ENCODE measurements around the gene UPK2.

UPK2 gene

DNA sequence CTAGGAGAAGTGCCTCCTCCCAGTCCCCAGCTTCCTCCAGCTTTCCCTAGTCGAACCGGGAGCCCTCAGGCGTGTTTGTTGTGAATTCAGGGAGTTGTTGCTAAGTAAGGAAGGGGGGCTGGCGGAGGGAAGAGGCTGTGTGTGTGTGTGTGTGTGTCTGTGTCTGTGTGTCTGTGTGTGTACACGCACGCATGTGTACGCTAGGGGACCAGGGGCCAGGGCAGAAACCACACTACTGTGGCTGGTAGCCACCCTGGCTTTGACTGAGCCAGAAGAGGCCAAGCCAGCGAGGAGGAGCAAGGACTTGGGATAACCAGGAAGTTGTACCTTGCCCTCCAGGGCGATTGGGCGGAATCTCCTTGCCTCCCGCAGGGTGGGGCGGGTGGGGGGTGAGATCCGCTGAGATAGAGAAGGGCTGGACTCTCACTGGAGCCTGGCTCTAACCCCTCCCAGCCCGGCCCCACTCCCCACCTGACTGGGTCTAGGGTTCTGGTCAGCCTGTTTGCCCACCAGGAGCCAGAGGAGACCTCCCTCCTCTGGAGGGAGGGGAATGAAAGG is 37.9 kb upstream of the UPK2 start:
- Histone ChIP-seq H3K9me3 (ENCODE audit: control insufficient read depth, insufficient read depth, low read depth, low read length) (no peaks in the 10 kb centered on the region), H3K4me3 (ENCODE audit: low read depth, low read length) (no peak overlapping the region; the same call in 1 of the 2 replicates), H3K36me3 (ENCODE audit: control insufficient read depth in 2 of 2, insufficient read depth in 1 of 2, low read length in 2 of 2) (no peaks in the 10 kb centered on the region), H3K4me1 (ENCODE audit: control insufficient read depth, insufficient read depth, low read length) (peaks cover 21% of the 10 kb centered on the region), H3K27ac (ENCODE audit: extremely low read depth, low read depth, low read length) (peak overlapping the region; percentile 65)
- ChIA-PET POLR2A (no interaction called here), CTCF (interaction anchor here (0.5 kb wide), 1 partner anchor 59 kb away, joined by 4 read pairs; no protein-coding TSS in a partner anchor)
- TF ChIP-seq, protein P1, sequence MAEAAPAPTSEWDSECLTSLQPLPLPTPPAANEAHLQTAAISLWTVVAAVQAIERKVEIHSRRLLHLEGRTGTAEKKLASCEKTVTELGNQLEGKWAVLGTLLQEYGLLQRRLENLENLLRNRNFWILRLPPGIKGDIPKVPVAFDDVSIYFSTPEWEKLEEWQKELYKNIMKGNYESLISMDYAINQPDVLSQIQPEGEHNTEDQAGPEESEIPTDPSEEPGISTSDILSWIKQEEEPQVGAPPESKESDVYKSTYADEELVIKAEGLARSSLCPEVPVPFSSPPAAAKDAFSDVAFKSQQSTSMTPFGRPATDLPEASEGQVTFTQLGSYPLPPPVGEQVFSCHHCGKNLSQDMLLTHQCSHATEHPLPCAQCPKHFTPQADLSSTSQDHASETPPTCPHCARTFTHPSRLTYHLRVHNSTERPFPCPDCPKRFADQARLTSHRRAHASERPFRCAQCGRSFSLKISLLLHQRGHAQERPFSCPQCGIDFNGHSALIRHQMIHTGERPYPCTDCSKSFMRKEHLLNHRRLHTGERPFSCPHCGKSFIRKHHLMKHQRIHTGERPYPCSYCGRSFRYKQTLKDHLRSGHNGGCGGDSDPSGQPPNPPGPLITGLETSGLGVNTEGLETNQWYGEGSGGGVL (tag by site-specific recombination; IDR thresholded peaks at IDR 0.05): peak; percentile 51; the same call in 1 of the 2 replicates
- TF ChIP-seq IKZF3 (tag by site-specific recombination; IDR thresholded peaks at IDR 0.05) (peak; percentile 2; the same call in 1 of the 2 replicates), ZSCAN16 (tag by site-specific recombination; IDR thresholded peaks at IDR 0.05) (no peak), FEZF1 (tag by site-specific recombination; IDR thresholded peaks at IDR 0.05) (no peak), WT1 (tag by site-specific recombination; IDR thresholded peaks at IDR 0.05) (peak; percentile 33; the same call in 1 of the 2 replicates), ZNF341 (tag by site-specific recombination; IDR thresholded peaks at IDR 0.05; ENCODE audit: low read depth) (0 out of 2 replicates have a peak, but pooled peaks have one; percentile 20), OSR2 (tag by site-specific recombination; IDR thresholded peaks at IDR 0.05) (no peak), ZNF248 (tag by site-specific recombination; IDR thresholded peaks at IDR 0.05) (no peak), SCRT2 (tag by site-specific recombination; IDR thresholded peaks at IDR 0.05) (0 out of 2 replicates have a peak, but pooled peaks have one; percentile 2), KLF1 (tag by site-specific recombination; IDR thresholded peaks at IDR 0.05) (peak; percentile 39; the same call in 1 of the 2 replicates), SP3 (tag by site-specific recombination; IDR thresholded peaks at IDR 0.05) (peak; percentile 17; the same call in 1 of the 2 replicates), ZBTB17 (tag by site-specific recombination; IDR thresholded peaks at IDR 0.05) (no peak), ZBTB48 (tag by site-specific recombination; IDR thresholded peaks at IDR 0.05) (peak; percentile 68), ZBTB20 (tag by site-specific recombination; IDR thresholded peaks at IDR 0.05) (0 out of 2 replicates have a peak, but pooled peaks have one; percentile 42), SETDB1 (IDR thresholded peaks at IDR 0.05; ENCODE audit: insufficient read length, low read length) (no peak), SP7 (tag by site-specific recombination; IDR thresholded peaks at IDR 0.05) (0 out of 2 replicates have a peak, but pooled peaks have one; percentile 50), ZNF10 (tag by site-specific recombination; IDR thresholded peaks at IDR 0.05) (no peak), ZEB2 (tag by site-specific recombination; IDR thresholded peaks at IDR 0.05) (0 out of 2 replicates have a peak, but pooled peaks have one; percentile 5), BCL11B (tag by site-specific recombination; IDR thresholded peaks at IDR 0.05; ENCODE audit: low read depth) (0 out of 2 replicates have a peak, but pooled peaks have one; percentile 9)
- TF ChIP-seq, protein P2, sequence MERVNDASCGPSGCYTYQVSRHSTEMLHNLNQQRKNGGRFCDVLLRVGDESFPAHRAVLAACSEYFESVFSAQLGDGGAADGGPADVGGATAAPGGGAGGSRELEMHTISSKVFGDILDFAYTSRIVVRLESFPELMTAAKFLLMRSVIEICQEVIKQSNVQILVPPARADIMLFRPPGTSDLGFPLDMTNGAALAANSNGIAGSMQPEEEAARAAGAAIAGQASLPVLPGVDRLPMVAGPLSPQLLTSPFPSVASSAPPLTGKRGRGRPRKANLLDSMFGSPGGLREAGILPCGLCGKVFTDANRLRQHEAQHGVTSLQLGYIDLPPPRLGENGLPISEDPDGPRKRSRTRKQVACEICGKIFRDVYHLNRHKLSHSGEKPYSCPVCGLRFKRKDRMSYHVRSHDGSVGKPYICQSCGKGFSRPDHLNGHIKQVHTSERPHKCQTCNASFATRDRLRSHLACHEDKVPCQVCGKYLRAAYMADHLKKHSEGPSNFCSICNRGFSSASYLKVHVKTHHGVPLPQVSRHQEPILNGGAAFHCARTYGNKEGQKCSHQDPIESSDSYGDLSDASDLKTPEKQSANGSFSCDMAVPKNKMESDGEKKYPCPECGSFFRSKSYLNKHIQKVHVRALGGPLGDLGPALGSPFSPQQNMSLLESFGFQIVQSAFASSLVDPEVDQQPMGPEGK (tag by site-specific recombination; IDR thresholded peaks at IDR 0.05): peak; percentile 61; the same call in 1 of the 2 replicates
- TF ChIP-seq, protein P3, sequence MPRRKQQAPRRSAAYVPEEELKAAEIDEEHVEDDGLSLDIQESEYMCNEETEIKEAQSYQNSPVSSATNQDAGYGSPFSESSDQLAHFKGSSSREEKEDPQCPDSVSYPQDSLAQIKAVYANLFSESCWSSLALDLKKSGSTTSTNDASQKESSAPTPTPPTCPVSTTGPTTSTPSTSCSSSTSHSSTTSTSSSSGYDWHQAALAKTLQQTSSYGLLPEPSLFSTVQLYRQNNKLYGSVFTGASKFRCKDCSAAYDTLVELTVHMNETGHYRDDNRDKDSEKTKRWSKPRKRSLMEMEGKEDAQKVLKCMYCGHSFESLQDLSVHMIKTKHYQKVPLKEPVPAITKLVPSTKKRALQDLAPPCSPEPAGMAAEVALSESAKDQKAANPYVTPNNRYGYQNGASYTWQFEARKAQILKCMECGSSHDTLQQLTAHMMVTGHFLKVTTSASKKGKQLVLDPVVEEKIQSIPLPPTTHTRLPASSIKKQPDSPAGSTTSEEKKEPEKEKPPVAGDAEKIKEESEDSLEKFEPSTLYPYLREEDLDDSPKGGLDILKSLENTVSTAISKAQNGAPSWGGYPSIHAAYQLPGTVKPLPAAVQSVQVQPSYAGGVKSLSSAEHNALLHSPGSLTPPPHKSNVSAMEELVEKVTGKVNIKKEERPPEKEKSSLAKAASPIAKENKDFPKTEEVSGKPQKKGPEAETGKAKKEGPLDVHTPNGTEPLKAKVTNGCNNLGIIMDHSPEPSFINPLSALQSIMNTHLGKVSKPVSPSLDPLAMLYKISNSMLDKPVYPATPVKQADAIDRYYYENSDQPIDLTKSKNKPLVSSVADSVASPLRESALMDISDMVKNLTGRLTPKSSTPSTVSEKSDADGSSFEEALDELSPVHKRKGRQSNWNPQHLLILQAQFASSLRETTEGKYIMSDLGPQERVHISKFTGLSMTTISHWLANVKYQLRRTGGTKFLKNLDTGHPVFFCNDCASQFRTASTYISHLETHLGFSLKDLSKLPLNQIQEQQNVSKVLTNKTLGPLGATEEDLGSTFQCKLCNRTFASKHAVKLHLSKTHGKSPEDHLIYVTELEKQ (tag by site-specific recombination; IDR thresholded peaks at IDR 0.05; ENCODE audit: borderline replicate concordance): no peak
- TF ChIP-seq, protein P4, sequence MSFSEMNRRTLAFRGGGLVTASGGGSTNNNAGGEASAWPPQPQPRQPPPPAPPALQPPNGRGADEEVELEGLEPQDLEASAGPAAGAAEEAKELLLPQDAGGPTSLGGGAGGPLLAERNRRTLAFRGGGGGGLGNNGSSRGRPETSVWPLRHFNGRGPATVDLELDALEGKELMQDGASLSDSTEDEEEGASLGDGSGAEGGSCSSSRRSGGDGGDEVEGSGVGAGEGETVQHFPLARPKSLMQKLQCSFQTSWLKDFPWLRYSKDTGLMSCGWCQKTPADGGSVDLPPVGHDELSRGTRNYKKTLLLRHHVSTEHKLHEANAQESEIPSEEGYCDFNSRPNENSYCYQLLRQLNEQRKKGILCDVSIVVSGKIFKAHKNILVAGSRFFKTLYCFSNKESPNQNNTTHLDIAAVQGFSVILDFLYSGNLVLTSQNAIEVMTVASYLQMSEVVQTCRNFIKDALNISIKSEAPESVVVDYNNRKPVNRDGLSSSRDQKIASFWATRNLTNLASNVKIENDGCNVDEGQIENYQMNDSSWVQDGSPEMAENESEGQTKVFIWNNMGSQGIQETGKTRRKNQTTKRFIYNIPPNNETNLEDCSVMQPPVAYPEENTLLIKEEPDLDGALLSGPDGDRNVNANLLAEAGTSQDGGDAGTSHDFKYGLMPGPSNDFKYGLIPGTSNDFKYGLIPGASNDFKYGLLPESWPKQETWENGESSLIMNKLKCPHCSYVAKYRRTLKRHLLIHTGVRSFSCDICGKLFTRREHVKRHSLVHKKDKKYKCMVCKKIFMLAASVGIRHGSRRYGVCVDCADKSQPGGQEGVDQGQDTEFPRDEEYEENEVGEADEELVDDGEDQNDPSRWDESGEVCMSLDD (tag by site-specific recombination; IDR thresholded peaks at IDR 0.05): no peak
- TF ChIP-seq, protein P5, sequence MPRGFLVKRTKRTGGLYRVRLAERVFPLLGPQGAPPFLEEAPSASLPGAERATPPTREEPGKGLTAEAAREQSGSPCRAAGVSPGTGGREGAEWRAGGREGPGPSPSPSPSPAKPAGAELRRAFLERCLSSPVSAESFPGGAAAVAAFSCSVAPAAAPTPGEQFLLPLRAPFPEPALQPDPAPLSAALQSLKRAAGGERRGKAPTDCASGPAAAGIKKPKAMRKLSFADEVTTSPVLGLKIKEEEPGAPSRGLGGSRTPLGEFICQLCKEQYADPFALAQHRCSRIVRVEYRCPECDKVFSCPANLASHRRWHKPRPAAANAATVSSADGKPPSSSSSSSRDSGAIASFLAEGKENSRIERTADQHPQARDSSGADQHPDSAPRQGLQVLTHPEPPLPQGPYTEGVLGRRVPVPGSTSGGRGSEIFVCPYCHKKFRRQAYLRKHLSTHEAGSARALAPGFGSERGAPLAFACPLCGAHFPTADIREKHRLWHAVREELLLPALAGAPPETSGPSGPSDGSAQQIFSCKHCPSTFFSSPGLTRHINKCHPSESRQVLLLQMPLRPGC (tag by site-specific recombination; IDR thresholded peaks at IDR 0.05): no peak
- TF ChIP-seq, protein P6, sequence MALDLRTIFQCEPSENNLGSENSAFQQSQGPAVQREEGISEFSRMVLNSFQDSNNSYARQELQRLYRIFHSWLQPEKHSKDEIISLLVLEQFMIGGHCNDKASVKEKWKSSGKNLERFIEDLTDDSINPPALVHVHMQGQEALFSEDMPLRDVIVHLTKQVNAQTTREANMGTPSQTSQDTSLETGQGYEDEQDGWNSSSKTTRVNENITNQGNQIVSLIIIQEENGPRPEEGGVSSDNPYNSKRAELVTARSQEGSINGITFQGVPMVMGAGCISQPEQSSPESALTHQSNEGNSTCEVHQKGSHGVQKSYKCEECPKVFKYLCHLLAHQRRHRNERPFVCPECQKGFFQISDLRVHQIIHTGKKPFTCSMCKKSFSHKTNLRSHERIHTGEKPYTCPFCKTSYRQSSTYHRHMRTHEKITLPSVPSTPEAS (tag by site-specific recombination; IDR thresholded peaks at IDR 0.05): peak; percentile 77

Data from HEK293 (cell line).